ENCODE results near the gene TTC34.

Gene TTC34

GRCh38 chr1:2789164-2789985, 12.1 kb downstream of the TTC34 start:
- no peak for TF ChIP-seq EZH2phosphoT487 (conservative IDR thresholded peaks at IDR 0.05; ENCODE audit: low read length)
- TF ChIP-seq CTCF (IDR thresholded peaks at IDR 0.05; ENCODE audit: insufficient read depth, low read length, poor library complexity, severe bottlenecking): no peak
- H3K9me3 ChIP-seq (ENCODE audit: insufficient read depth, low read length): no peaks in the 10 kb centered on the region
- no peak overlapping the region for H2AFZ ChIP-seq (ENCODE audit: low read depth, low read length, severe bottlenecking)
- no peaks in the 10 kb centered on the region for H3F3A ChIP-seq (ENCODE audit: insufficient read depth)
- no peaks in the 10 kb centered on the region for H3K79me2 ChIP-seq (ENCODE audit: insufficient read depth, low read length)
- no peaks in the 10 kb centered on the region for H3K9me2 ChIP-seq (replicated peaks; ENCODE audit: insufficient read depth, low read length)
- H3K4me2 ChIP-seq (ENCODE audit: low read depth, low read length, poor library complexity, severe bottlenecking): no peak overlapping the region
- H4K20me1 ChIP-seq (ENCODE audit: low read depth, low read length): no peaks in the 10 kb centered on the region
- H3K4me3 ChIP-seq (ENCODE audit: insufficient read depth, low read length, poor library complexity, severe bottlenecking): no peak overlapping the region
- H3K27ac ChIP-seq (ENCODE audit: low read depth, low read length): no peak overlapping the region
- H3K27me3 ChIP-seq (ENCODE audit: low read length): no peaks in the 10 kb centered on the region
- no peaks in the 10 kb centered on the region for H3K36me3 ChIP-seq (ENCODE audit: low read length)
- no peak overlapping the region for H3K9ac ChIP-seq (ENCODE audit: low read length)

GRCh38 chr1:2788506-2789163, 12.9 kb downstream of the TTC34 start:
- no peak overlapping the region for H3K9ac ChIP-seq (ENCODE audit: low read length)
- no peaks in the 10 kb centered on the region for H3K9me2 ChIP-seq (replicated peaks; ENCODE audit: insufficient read depth, low read length)
- H3K27me3 ChIP-seq (ENCODE audit: low read length): no peaks in the 10 kb centered on the region
- no peak overlapping the region for H3K4me2 ChIP-seq (ENCODE audit: low read depth, low read length, poor library complexity, severe bottlenecking)
- TF ChIP-seq EZH2phosphoT487 (conservative IDR thresholded peaks at IDR 0.05; ENCODE audit: low read length): no peak
- no peak for TF ChIP-seq CTCF (IDR thresholded peaks at IDR 0.05; ENCODE audit: insufficient read depth, low read length, poor library complexity, severe bottlenecking)
- H3K9me3 ChIP-seq (ENCODE audit: insufficient read depth, low read length): no peaks in the 10 kb centered on the region
- H4K20me1 ChIP-seq (ENCODE audit: low read depth, low read length): no peaks in the 10 kb centered on the region
- H3K79me2 ChIP-seq (ENCODE audit: insufficient read depth, low read length): no peaks in the 10 kb centered on the region
- H3K27ac ChIP-seq (ENCODE audit: low read depth, low read length): no peak overlapping the region
- H3F3A ChIP-seq (ENCODE audit: insufficient read depth): no peaks in the 10 kb centered on the region
- H3K4me3 ChIP-seq (ENCODE audit: insufficient read depth, low read length, poor library complexity, severe bottlenecking): no peak overlapping the region
- no peak overlapping the region for H2AFZ ChIP-seq (ENCODE audit: low read depth, low read length, severe bottlenecking)
- no peaks in the 10 kb centered on the region for H3K36me3 ChIP-seq (ENCODE audit: low read length)

DNA sequence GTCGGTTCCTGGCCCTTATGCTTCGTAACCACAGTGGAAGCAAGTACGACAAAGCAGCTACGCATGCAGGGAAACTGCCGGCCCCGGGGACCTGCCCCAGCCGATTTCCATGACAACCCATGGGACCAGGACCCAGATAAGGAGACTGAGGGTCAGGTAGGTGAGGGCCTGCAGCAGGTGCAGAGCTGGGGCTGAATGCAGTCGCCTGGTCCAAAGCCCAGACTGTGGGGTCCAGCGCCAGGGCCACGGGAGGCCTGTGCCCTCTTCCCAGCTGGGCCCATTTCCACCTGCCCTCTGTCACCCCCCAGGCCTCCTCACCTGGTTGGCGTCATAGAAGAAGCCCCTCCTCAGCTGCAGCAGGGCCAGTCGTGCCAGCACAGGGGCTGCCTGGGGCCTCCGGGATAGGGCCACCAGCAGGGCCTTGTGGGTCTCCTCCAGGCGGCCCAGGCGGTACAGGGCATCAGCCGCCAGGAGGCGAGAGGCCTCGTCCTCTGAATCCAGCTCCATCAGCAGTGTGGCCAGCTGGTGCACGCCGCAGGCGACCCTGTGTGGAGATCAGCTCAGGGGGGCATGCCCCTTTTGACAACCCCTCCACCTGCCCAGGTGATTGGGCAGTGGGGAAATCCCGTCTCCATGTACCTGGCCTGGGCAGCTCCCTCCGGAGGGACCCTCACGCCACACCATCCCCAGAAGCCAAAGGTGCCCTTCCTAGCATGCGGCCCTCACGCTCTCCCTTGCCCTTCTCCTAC, 14.2 kb downstream of the TTC34 start:
- no peaks in the 10 kb centered on the region for H3F3A ChIP-seq (ENCODE audit: insufficient read depth)
- H3K27me3 ChIP-seq (ENCODE audit: low read length): no peaks in the 10 kb centered on the region
- H3K9me2 ChIP-seq (replicated peaks; ENCODE audit: insufficient read depth, low read length): no peaks in the 10 kb centered on the region
- no peaks in the 10 kb centered on the region for H3K79me2 ChIP-seq (ENCODE audit: insufficient read depth, low read length)
- H2AFZ ChIP-seq (ENCODE audit: low read depth, low read length, severe bottlenecking): no peak overlapping the region
- no peaks in the 10 kb centered on the region for H4K20me1 ChIP-seq (ENCODE audit: low read depth, low read length)
- H3K9me3 ChIP-seq (ENCODE audit: insufficient read depth, low read length): no peaks in the 10 kb centered on the region
- no peaks in the 10 kb centered on the region for H3K36me3 ChIP-seq (ENCODE audit: low read length)
- no peak overlapping the region for H3K4me3 ChIP-seq (ENCODE audit: insufficient read depth, low read length, poor library complexity, severe bottlenecking)
- no peak overlapping the region for H3K9ac ChIP-seq (ENCODE audit: low read length)
- TF ChIP-seq CTCF (IDR thresholded peaks at IDR 0.05; ENCODE audit: insufficient read depth, low read length, poor library complexity, severe bottlenecking) (no peak), EZH2phosphoT487 (conservative IDR thresholded peaks at IDR 0.05; ENCODE audit: low read length) (no peak)
- no peak overlapping the region for H3K27ac ChIP-seq (ENCODE audit: low read depth, low read length)
- H3K4me2 ChIP-seq (ENCODE audit: low read depth, low read length, poor library complexity, severe bottlenecking): no peak overlapping the region

All from SU-DHL-6 (cell line).